ENCODE data around the gene LAP3. TPM values are rescaled to one million over a fixed set of nuclear protein-coding genes. Genes with fewer than 3 reads are reported as not detected.
A peak's percentile ranks its signal among the peaks of the same experiment; 100 is the strongest.
"Not testable (repeated sequence)": the region's sequence is repeated elsewhere in the genome, so short reads cannot be mapped to it uniquely, and the experiment has no call there.

LAP3 gene
- total and polyA plus RNA-seq, 2 experiments from 2014 or later = 53.4 to 97.1 TPM

- no peak for TF ChIP-seq CTCF (IDR thresholded peaks at IDR 0.05; ENCODE audit: low read depth, low read length)
- no peak overlapping the region for H3K4me3 ChIP-seq
- H3K27me3 ChIP-seq = no peaks in the 10 kb centered on the region
- no peaks in the 10 kb centered on the region for H3K4me1 ChIP-seq (ENCODE audit: low read depth)
- H3K9me3 ChIP-seq (ENCODE audit: low read depth) = no peaks in the 10 kb centered on the region
- H3K36me3 ChIP-seq = no peaks in the 10 kb centered on the region
- DNase-seq (ENCODE audit: low read depth in 1 of 2, low spot score in 1 of 2) = no peak
- H3K27ac ChIP-seq = no peak overlapping the region
Observed at GRCh38 chr4:17565846-17566245, 11.2 kb upstream of the LAP3 start.

GRCh38 chr4:17567271-17567670 lies 9.7 kb upstream of the LAP3 start:
- H3K27me3 ChIP-seq = no peaks in the 10 kb centered on the region
- DNase-seq (ENCODE audit: low read depth in 1 of 2, low spot score in 1 of 2) = no peak
- no peak overlapping the region for H3K27ac ChIP-seq
- H3K4me3 ChIP-seq = no peak overlapping the region
- H3K36me3 ChIP-seq = no peaks in the 10 kb centered on the region
- TF ChIP-seq CTCF (IDR thresholded peaks at IDR 0.05; ENCODE audit: low read depth, low read length) = no peak
- H3K4me1 ChIP-seq (ENCODE audit: low read depth) = no peaks in the 10 kb centered on the region
- H3K9me3 ChIP-seq (ENCODE audit: low read depth) = no peaks in the 10 kb centered on the region

GRCh38 chr4:17574206-17574605 lies 2.8 kb upstream of the LAP3 start:
- no peak for TF ChIP-seq CTCF (IDR thresholded peaks at IDR 0.05; ENCODE audit: low read depth, low read length)
- Histone ChIP-seq H3K27me3 (no peaks in the 10 kb centered on the region), H3K9me3 (ENCODE audit: low read depth) (no peaks in the 10 kb centered on the region), H3K27ac (no peak overlapping the region), H3K36me3 (no peaks in the 10 kb centered on the region), H3K4me1 (ENCODE audit: low read depth) (peaks cover 4% of the 10 kb centered on the region), H3K4me3 (no peak overlapping the region)
- no peak for DNase-seq (ENCODE audit: low read depth in 1 of 2, low spot score in 1 of 2)

GRCh38 chr4:17575177-17575576 lies 1.8 kb upstream of the LAP3 start:
- not testable (repeated sequence) for H3K27me3 ChIP-seq; DNase-seq (ENCODE audit: low read depth in 1 of 2, low spot score in 1 of 2); H3K4me1 ChIP-seq (ENCODE audit: low read depth); H3K36me3 ChIP-seq; H3K27ac ChIP-seq; H3K9me3 ChIP-seq (ENCODE audit: low read depth); H3K4me3 ChIP-seq

- peak; percentile 33 to 60 for DNase-seq (ENCODE audit: low read depth in 1 of 2, low spot score in 1 of 2)
- Histone ChIP-seq H3K27me3 (no peaks in the 10 kb centered on the region), H3K4me3 (peak overlapping the region; percentile 60), H3K27ac (peak overlapping the region; percentile 84), H3K4me1 (ENCODE audit: low read depth) (peaks cover 4% of the 10 kb centered on the region), H3K9me3 (ENCODE audit: low read depth) (no peaks in the 10 kb centered on the region), H3K36me3 (peaks cover 19% of the 10 kb centered on the region)
- no peak for TF ChIP-seq CTCF (IDR thresholded peaks at IDR 0.05; ENCODE audit: low read depth, low read length)
Observed at GRCh38 chr4:17577665-17578481, 875 bp downstream of the LAP3 start.

- Histone ChIP-seq H3K4me1 (ENCODE audit: low read depth) (peaks cover 4% of the 10 kb centered on the region), H3K27ac (peak overlapping the region; percentile 84), H3K27me3 (no peaks in the 10 kb centered on the region), H3K4me3 (no peak overlapping the region), H3K36me3 (peaks cover 22% of the 10 kb centered on the region), H3K9me3 (ENCODE audit: low read depth) (no peaks in the 10 kb centered on the region)
- DNase-seq (ENCODE audit: low read depth in 1 of 2, low spot score in 1 of 2) = no peak
- TF ChIP-seq CTCF (IDR thresholded peaks at IDR 0.05; ENCODE audit: low read depth, low read length) = no peak
Observed at GRCh38 chr4:17578482-17578891, 1.5 kb downstream of the LAP3 start.

Measured in cardiac muscle cell (in vitro differentiated cells and primary cell).